ENCODE results near the gene DDX51. TPM values are rescaled to one million over a fixed set of nuclear protein-coding genes. Genes with fewer than 3 reads are reported as not detected.

DDX51 gene
- total RNA-seq, 1 experiment from 2014 or later = 16.2 TPM

DNA sequence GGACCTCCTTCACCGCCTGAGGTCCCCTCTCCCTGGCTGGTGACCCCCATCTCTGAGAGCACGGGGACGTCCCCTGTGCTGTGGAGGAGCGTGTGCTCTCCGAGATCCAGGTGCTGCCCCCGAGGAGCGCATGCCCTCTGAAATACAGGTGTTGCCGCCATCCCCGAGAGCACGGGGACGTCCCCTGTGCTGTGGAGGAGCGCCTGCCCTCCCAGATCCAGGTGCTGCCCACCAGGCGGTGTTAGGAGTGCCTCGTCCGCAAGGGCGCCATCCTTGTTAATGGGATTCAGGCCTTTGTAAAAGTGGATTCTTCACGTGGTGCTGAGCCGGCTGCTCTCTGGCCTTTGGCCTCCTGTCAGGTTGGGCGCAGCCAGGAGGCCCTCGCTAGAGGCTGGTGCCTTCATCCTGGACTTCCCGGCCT lies 10.2 kb upstream of the DDX51 start:
- no peaks in the 10 kb centered on the region for H3K27me3 ChIP-seq (ENCODE audit: insufficient read depth, low read depth)
- no TSS peak for BruUV-seq (replicated peaks)
- H3F3A ChIP-seq (ENCODE audit: insufficient read depth, low read depth) = peaks cover 26% of the 10 kb centered on the region
- no peak overlapping the region for H2AFZ ChIP-seq
- no peaks in the 10 kb centered on the region for H3K9me3 ChIP-seq (ENCODE audit: insufficient read depth, low read depth)
- H3K36me3 ChIP-seq (ENCODE audit: low read depth) = peaks cover 18% of the 10 kb centered on the region
- no peaks in the 10 kb centered on the region for H3K4me1 ChIP-seq (replicated peaks; ENCODE audit: insufficient read depth)
- DNase-seq = no peak
- H3K4me3 ChIP-seq = no peak overlapping the region
- POLR2A ChIA-PET (ENCODE audit: unreplicated experiment) = no interaction called here
- no peak for TF ChIP-seq EZH2 (IDR thresholded peaks at IDR 0.05; ENCODE audit: low read depth)
- TF ChIP-seq, protein P1, sequence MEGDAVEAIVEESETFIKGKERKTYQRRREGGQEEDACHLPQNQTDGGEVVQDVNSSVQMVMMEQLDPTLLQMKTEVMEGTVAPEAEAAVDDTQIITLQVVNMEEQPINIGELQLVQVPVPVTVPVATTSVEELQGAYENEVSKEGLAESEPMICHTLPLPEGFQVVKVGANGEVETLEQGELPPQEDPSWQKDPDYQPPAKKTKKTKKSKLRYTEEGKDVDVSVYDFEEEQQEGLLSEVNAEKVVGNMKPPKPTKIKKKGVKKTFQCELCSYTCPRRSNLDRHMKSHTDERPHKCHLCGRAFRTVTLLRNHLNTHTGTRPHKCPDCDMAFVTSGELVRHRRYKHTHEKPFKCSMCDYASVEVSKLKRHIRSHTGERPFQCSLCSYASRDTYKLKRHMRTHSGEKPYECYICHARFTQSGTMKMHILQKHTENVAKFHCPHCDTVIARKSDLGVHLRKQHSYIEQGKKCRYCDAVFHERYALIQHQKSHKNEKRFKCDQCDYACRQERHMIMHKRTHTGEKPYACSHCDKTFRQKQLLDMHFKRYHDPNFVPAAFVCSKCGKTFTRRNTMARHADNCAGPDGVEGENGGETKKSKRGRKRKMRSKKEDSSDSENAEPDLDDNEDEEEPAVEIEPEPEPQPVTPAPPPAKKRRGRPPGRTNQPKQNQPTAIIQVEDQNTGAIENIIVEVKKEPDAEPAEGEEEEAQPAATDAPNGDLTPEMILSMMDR (conservative IDR thresholded peaks at IDR 0.05) = no peak
- intact Hi-C loops (cut with micrococcal nuclease; ENCODE audit: unreplicated experiment) = loop anchor here (1.0 to 10.0 kb wide), 4 partner anchors 188 to 460 kb away; partner anchors contain the start of genes LRCOL1 and P2RX2
- H3K4me2 ChIP-seq = no peak overlapping the region
- H4K20me1 ChIP-seq (ENCODE audit: insufficient read depth) = peaks cover 21% of the 10 kb centered on the region
- no peaks in the 10 kb centered on the region for H3K9me2 ChIP-seq (ENCODE audit: insufficient read depth)
- CTCF ChIA-PET = interaction anchor here (0.5 to 1.1 kb wide), 5 partner anchors 26 to 485 kb away, joined by 3 to 12 read pairs (median 4); no protein-coding TSS in a partner anchor
- H3K27ac ChIP-seq = no peak overlapping the region
- H3K79me2 ChIP-seq (ENCODE audit: low read depth) = no peaks in the 10 kb centered on the region

DNA sequence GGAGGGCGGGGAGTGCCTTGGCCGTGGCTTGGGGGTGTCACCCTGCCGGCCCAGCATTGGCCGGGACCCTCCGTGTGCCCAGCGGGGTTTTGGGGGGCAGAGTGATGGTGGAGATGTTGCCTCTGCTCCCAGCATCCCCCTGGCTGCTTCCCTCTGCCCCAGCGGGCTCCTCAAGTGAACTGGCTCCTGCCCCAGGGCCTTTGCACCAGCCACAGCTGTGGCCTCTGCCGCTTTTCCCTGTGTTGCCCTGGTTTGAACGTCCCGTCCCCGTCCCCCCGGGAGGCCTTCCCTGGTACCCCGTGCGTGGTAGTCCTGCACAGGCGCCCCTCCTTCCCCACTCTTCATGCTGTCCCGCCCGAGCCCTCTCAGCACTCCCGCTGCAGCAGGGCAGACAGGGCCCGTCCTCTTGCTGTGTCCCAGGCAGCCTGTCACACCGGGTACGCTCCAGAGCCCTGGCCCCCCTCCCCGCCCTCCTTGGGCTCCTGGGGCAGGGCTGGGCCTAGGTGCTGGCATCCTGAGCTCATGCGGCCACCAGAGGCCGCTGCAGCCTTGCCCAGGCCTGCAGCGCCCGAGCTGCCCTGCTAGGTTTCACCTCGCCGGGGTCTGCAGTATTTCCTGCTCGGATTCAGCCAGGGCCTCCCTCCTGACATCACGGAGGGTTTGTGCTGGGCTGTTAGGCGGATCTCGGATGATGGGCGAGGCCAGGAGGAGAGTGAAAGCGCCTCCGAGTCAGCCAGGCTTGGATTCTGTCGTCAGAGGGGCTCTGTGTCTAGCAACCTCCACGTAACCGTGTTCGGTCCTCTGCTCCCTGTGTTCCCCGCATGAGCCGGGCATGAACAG lies 9.6 kb upstream of the DDX51 start:
- H3K27me3 ChIP-seq (ENCODE audit: insufficient read depth, low read depth) = no peaks in the 10 kb centered on the region
- H3K79me2 ChIP-seq (ENCODE audit: low read depth) = no peaks in the 10 kb centered on the region
- CTCF ChIA-PET = interaction anchor here (0.5 to 1.1 kb wide), 7 partner anchors 9 to 485 kb away, joined by 3 to 12 read pairs (median 3); no protein-coding TSS in a partner anchor
- no TSS peak for BruUV-seq (replicated peaks)
- H2AFZ ChIP-seq = no peak overlapping the region
- no peaks in the 10 kb centered on the region for H3K9me2 ChIP-seq (ENCODE audit: insufficient read depth)
- no peak overlapping the region for H3K4me3 ChIP-seq
- peaks cover 26% of the 10 kb centered on the region for H3F3A ChIP-seq (ENCODE audit: insufficient read depth, low read depth)
- intact Hi-C loops (cut with micrococcal nuclease; ENCODE audit: unreplicated experiment) = loop anchor here (1.0 to 10.0 kb wide), 4 partner anchors 189 to 461 kb away; partner anchors contain the start of genes LRCOL1 and P2RX2
- H3K4me2 ChIP-seq = no peak overlapping the region
- no peak overlapping the region for H3K27ac ChIP-seq
- TF ChIP-seq EZH2 (IDR thresholded peaks at IDR 0.05; ENCODE audit: low read depth) = no peak
- TF ChIP-seq, protein P1 (conservative IDR thresholded peaks at IDR 0.05) = peak; percentile 93
- H4K20me1 ChIP-seq (ENCODE audit: insufficient read depth) = peaks cover 21% of the 10 kb centered on the region
- DNase-seq = peak in 1 of 2 experiments; percentile 66
- H3K36me3 ChIP-seq (ENCODE audit: low read depth) = peaks cover 18% of the 10 kb centered on the region
- H3K4me1 ChIP-seq (replicated peaks; ENCODE audit: insufficient read depth) = no peaks in the 10 kb centered on the region
- POLR2A ChIA-PET (ENCODE audit: unreplicated experiment) = interaction anchor here (0.6 kb wide), 1 partner anchor 734 kb away, joined by 4 read pairs; the partner anchor contains the start of gene CHFR
- H3K9me3 ChIP-seq (ENCODE audit: insufficient read depth, low read depth) = no peaks in the 10 kb centered on the region

DNA sequence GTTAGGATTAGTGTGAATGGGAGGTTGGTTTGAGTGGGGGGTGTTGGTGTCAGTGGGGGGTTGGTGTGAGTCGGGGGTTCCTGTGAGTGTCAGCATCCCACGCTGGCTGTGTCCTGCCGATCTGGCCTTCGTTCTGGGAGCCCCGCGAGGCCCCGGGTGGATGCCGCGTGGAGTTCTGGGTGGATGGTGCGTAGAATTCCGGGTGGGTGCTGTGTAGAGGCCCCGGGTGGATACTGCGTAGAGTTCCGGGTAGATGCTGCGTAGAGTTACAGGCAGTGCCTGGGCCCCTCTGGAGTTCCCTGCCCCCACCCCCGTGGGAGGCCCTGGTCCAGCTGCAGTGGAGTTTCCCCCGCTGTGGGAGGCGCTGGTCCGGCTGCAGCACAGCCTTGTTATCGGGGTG lies 8.8 kb upstream of the DDX51 start:
- Histone ChIP-seq H3K9me2 (ENCODE audit: insufficient read depth) (no peaks in the 10 kb centered on the region), H3K4me2 (no peak overlapping the region), H3K79me2 (ENCODE audit: low read depth) (no peaks in the 10 kb centered on the region), H3F3A (ENCODE audit: insufficient read depth, low read depth) (peaks cover 24% of the 10 kb centered on the region), H3K27me3 (ENCODE audit: insufficient read depth, low read depth) (no peaks in the 10 kb centered on the region), H3K4me1 (replicated peaks; ENCODE audit: insufficient read depth) (no peaks in the 10 kb centered on the region), H4K20me1 (ENCODE audit: insufficient read depth) (peaks cover 21% of the 10 kb centered on the region), H3K27ac (no peak overlapping the region), H3K4me3 (no peak overlapping the region), H3K9me3 (ENCODE audit: insufficient read depth, low read depth) (no peaks in the 10 kb centered on the region), H2AFZ (no peak overlapping the region), H3K36me3 (ENCODE audit: low read depth) (peaks cover 18% of the 10 kb centered on the region)
- CTCF ChIA-PET = interaction anchor here (0.7 to 0.8 kb wide), 2 partner anchors 8 to 241 kb away, joined by 3 read pairs; no protein-coding TSS in a partner anchor
- DNase-seq = no peak
- intact Hi-C loops (cut with micrococcal nuclease; ENCODE audit: unreplicated experiment) = loop anchor here (5.0 to 10.0 kb wide), 3 partner anchors 189 to 462 kb away; partner anchors contain the start of genes LRCOL1 and P2RX2
- BruUV-seq (replicated peaks) = no TSS peak
- TF ChIP-seq, protein P1 (conservative IDR thresholded peaks at IDR 0.05) = no peak
- TF ChIP-seq EZH2 (IDR thresholded peaks at IDR 0.05; ENCODE audit: low read depth) = no peak
- POLR2A ChIA-PET (ENCODE audit: unreplicated experiment) = no interaction called here

Data from PC-9 (cell line).